NCI-H128 (cell line): Measurements from ENCODE around the gene MRPL2.
A peak's percentile ranks its signal among the peaks of the same experiment; 100 is the strongest.
"Not testable (repeated sequence)": the region's sequence is repeated elsewhere in the genome, so short reads cannot be mapped to it uniquely, and the experiment has no call there.

Source experiments
- DNase-seq: peaks from one replicate; lab custom pipeline; 2025; ENCODE audit not compliant: unreplicated experiment; lab: John Stamatoyannopoulos, UW

The MRPL2 gene

DNA sequence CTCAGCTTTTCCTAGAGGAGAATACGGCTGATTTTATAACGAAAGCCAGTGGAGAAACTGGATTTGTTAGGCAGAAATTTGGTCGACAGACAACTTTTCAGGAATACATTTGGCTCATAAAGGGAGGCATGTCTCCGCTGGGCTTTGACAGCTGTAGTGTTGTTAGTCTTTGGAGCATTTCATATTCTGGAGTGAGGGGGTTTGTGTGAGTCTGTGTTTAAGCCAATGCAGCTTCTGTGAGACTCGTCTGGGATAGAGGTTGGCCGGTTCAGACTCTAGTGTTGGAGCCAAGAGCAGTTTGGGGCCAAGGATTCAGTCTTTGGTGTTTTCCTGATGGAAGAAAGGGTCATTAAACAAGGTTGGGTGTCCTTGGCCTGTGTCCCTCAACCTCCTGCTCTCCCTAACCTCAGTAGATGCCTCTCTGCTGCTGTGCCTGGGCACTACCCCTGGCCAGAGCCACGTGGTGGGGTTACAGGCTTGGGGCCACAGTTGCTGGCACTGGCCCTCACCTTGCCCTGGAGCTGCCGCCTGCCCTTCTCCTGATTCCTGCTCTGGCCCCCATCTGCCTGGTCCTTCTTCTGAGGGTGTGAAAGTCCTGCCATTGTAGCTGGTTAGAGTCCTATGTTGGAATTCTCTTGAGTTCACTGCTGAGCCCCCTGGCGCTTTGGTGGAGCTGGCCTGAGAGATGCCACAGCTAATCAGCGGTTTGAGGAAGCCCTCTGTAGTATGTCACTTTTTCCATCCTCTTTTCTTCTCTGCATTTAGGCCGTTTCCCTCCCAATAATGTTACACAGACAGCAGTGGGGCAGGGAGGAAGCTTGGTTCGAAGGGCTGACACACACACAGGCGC, 23.8 kb upstream of the MRPL2 start:
- DNase-seq = no peak

DNA sequence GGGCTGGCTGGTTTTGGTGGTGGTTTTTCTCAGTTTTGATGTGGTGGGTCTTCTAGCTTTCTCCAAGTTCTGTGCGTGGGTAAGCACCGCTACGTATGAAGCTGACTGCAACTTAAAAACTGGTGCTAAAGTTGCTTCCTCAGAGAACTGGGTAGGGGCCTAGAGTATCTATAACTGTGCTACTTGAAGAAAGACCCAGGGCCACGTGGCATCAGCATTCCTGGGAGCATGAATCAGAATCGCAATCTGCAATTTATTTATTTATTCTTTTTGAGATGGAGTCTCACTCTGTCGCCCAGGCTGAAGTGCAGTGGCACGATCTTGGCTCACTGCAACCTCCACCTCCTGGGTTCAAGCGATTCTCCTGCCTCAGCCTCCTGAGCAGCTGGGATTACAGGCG, 22.7 kb upstream of the MRPL2 start:
- DNase-seq = not testable (repeated sequence)

GRCh38 chr6:43081043-43081442, 21.8 kb upstream of the MRPL2 start:
- no peak for DNase-seq

GRCh38 chr6:43078691-43079090, 19.5 kb upstream of the MRPL2 start:
- DNase-seq = no peak

- no peak for DNase-seq
Observed at GRCh38 chr6:43077981-43078511, 18.8 kb upstream of the MRPL2 start.

DNA sequence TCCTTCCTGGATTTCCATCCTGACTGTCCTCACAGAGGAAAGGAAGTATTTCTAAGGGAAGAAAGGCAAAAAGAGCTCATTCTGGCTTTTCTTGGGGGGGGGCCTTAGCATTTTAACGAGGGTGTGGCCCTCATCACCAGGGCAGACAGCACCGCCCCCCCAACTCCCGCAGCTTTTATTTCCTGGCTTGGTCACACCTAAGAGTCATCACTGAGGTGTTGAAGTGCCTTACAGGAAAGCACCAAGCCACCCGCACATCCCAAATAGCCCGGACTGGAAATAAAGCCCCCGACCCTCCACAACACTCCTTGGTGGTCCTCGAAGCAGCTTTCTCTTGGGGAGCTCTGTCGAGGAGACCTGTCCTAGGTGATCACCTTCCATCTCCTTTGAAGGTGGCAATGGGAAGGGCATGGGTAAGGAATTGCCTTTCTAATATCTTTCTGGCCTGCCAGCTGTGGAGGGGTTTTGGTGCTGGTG, 18.1 kb upstream of the MRPL2 start:
- no peak for DNase-seq

DNA sequence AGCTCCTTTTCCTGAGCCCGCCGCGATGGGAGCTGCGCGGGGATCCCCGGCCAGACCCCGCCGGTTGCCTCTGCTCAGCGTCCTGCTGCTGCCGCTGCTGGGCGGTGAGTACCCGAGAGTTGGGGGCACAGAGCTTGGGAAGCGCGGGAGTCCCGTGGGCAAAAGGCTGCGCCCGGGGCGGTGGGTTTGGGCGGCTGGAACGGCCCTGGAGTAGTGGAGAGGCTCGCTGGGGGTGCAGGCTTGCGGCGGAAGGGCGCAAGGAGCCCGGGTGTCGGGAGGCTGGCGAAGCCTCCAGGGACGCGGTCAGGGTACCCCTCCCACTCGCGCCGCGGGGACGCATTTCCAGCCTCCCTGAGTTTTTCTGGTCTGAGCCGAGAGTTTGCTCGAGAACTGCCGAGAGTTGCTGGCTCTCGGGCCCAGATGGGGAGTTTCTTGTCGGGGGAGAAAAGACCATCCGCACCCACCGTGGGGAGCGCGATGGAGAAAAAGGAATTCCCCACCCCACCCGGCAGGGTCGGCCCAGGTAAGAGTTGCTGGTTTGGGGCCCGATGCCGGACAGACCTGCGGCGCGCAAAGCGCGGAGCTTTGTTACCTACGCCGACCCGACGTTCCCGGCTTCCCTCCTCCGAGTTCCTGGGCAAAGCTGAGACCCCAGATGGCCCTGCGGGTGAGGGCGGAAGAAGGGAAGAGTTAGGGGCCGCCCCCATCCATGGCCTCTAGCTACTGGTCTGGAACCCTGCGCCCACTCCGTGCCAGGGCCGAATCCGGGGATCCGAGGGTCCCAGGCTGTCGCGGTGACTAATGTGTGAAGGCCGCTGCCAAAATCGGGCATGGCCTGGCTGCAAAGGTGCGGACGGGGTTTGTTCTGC, 17.5 kb upstream of the MRPL2 start:
- peak; percentile 9 for DNase-seq

DNA sequence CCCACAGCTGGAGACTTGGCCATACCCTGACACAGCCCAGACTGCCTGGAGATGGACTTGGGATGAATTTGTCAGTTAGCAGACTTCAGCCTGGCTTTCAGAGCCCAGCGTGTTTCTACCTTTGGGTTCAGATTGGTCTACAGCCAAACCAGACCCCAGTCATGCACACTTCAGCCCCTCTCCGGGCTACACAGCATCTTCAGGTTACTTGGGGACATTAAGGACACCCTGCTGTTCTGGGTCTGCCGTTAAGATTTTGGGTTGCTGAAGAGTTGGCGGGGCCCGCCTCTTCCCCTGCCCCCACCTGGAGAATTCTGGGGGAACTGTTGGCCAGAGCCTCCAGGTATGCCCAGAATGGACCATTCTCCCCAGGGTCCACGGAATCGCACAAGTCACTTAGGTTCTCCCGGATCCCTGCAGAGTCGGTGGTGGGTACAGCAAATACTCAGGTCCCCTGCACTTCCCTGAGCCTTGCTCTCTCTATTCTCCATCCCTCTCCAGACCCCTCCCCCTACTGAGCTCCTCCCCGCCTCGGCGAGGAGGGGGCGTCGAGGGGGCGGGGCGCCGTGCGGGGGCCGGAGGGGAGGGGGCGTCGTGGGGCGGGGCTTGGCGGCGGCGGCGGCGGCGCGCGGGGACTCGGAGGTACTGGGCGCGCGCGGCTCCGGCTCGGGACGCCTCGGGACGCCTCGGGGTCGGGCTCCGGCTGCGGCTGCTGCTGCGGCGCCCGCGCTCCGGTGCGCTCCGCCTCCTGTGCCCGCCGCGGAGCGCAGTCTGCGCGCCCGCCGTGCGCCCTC, 16.6 kb upstream of the MRPL2 start, which contains the start of gene PTK7:
TSS of gene PTK7 (plus strand) at position 645 of the 794 bp plus-strand sequence. CDS start 175 bp downstream, outside the sequence.
- peak; percentile 86 for DNase-seq

- no peak for DNase-seq
Observed at GRCh38 chr6:43074847-43075669, 15.8 kb upstream of the MRPL2 start.

- DNase-seq = no peak
Observed at GRCh38 chr6:43070028-43070632, 10.9 kb upstream of the MRPL2 start.

DNA sequence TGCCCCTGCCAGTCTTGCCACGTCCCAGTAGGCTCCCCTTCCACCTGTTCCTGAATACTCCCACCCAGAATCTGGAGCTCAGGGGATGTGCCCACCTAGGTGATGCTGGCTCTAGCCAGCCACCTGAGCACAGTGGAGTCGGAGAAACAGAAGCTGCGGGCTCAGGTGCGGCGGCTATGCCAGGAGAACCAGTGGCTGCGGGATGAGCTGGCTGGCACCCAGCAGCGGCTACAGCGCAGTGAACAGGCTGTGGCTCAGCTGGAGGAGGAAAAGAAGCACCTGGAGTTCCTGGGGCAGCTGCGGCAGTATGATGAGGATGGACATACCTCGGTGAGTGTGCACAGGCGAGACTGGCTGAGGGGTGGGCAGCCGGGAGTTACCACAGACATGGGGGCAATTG, 3.6 kb upstream of the MRPL2 start:
- no peak for DNase-seq

GRCh38 chr6:43061861-43062260, 2.6 kb upstream of the MRPL2 start:
- no peak for DNase-seq

DNA sequence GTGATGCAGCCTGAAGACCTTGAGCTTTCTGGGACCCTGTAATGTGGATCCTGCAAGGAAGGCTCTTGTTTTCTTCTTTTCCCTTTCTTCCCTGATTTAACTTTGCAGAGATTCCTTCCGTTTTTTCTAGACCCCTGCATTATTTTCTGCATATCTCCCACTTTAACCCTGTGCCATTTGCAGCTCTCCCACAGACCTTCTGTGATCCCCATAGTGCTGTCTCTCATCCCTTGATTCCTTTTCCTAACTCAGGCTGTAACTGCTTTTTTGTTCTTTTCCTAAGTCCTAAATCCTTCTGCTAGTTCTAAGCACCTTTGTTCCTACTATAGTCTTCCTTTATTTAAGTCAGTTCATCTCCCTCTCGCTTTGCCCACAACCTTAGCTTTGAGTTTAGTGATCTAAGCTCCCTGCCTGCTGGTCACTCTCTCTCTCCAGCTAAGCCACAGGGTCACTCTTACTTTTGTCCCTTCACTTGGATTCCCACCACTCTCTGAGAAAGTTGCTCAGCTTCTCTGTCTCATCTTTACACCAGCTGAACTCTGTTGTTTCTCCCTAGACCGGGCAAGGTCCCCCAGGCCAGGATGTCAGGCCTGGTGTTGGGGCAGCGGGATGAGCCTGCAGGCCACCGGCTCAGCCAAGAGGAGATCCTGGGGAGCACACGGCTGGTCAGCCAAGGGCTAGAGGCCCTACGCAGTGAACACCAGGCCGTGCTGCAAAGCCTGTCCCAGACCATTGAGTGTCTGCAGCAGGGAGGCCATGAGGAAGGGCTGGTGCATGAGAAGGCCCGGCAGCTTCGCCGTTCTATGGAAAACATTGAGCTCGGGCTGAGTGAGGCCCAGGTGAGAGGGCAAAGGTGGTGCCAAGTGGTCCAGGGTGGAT, 1.8 kb upstream of the MRPL2 start:
- DNase-seq = no peak

DNA sequence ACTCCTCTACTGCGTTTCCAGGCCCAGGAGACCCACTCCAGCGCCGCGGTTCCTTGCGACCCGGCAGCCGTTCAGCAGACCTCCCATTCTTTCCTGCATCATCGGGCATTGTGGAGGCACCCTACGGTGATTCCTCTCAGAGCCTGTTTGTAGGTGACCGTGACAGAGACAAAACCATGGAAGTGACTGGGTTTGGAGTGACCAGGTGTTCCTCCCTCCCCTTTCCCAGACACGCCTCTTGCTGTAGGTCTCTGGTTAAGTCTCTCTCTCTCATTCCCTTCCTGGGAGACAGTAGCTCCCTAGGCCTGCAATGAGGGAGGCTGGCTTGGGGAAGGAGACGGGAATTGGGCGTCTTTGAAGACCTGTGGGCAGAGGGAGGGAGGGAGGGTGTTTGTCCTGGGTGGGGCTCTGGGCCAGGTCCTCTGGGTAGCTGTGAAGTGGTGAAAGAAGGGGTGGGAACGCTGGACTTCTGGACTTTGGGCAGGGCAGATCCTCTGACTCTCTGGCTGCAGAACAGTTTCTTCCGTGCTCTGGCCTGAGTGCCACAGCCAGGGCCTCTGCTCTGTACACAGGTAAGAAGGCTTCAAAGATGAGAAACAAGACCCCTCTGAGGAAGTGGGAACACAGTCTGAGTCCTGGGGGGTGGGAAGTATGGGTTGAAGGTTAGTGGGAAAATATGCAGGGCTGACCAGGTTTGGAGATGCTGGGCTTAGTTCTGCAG, 960 bp upstream of the MRPL2 start:
- no peak for DNase-seq

GRCh38 chr6:43058531-43058930, 703 bp downstream of the MRPL2 start:
- no peak for DNase-seq

DNA sequence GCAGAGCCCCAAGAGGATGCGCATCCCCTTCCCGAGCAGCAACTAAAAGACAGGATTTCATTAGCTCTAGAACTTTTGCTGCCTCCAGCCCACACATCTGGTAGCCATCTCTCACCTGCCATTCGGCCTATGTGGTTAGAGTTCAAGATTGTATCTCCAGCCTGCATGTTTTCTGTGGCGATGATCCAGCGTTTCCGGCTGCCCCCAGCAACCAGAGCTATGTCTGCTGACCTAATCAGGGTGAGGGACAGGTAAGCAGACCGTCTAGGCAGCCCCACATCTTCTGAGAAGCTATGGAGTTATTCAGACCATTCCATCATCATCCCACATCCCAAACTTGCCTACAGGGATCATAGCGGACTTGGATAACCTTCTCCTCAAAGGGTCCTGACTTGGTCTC, 3.3 kb downstream of the MRPL2 start:
- no peak for DNase-seq

GRCh38 chr6:43054206-43054943, 4.9 kb downstream of the MRPL2 start:
- DNase-seq = no peak
